ENCODE measurements around the gene TIMP4.
A peak's percentile ranks its signal among the peaks of the same experiment; 100 is the strongest.

The TIMP4 gene

DNA sequence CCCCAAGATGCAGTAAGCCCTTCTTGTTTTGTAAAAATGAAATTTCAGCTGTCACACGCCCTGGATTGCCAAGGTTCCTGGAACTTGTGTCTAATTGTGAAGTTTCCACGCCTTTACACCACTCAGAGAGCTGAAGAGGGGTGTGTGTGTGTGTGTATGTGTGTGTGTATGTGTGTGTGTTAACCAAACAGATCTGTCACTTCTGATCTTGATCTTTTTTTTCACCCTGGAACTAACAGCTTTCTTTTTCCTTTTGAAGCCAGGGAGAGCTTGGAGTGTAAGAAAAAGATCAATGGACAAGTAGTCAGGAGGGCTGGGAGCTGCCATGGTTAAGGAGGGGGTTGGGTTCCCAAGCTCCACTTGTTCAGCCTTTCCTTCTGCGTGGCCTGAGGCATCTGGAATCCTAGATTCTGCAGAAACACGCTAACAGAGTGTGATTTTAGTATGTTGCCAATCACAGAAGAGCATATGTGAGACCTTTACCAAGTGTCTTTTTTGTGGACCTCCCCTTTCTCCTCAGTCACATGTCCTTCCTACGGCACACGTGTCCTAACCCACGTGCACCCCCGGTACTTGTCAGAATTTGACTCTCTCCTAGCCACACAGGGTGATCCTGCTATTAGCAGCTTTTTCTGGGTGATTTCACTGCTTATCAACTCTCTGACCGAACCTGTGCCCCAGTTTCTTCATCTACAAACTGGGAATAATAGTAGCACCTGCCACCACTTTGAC, 11.5 kb downstream of the TIMP4 start:
- no peak for DNase-seq (ENCODE audit: low read depth)

DNA sequence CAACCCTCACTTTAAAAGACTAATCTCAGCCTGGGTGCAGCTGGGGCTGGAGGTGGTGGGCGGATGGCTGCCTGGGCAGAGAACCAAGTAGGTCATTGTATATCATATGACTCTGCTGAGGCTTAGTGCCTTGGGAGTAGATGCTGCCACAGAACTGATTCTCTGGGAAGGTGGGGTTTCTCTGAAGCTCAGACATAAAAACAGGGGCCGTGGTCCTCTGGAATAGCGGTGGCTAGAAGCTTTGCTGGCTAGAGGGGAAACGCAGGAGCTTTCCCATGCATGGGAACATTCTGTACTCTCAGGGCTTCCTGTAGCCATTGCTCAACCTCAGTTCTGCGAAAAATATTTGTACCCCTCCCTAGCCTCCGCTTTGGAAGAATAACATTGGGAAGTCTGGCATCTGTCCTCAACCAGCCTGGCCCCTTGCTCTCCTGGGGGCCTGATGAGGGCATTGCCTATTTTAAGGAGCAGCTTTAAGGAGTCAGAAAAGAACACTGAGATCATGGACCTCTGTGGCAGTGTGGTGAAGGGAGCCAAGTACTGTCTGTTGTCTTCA, 14.7 kb downstream of the TIMP4 start:
- DNase-seq (ENCODE audit: low read depth), result no peak

GRCh38 chr3:12142476-12142875, 16.2 kb downstream of the TIMP4 start:
- DNase-seq (ENCODE audit: low read depth), result no peak

DNA sequence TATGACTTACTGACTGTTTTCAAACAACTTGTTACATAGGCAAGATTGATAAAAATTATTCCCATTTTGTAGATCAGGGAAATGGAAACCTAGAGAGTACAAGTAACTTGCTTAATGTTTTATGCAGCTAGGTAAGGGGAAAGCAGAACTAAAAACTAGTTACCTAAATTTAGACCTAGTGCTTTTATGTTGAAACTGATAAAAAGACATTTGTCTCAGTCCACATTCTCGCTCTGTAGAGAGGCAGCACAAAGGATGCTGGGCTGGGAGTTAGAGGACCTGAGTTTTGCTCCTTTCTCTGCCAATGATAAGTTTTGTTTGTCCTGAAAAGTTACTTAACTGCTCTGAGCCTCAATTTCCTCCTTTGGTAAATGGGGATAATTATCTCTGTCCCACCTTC, 17.4 kb downstream of the TIMP4 start:
- no peak for DNase-seq (ENCODE audit: low read depth)

DNA sequence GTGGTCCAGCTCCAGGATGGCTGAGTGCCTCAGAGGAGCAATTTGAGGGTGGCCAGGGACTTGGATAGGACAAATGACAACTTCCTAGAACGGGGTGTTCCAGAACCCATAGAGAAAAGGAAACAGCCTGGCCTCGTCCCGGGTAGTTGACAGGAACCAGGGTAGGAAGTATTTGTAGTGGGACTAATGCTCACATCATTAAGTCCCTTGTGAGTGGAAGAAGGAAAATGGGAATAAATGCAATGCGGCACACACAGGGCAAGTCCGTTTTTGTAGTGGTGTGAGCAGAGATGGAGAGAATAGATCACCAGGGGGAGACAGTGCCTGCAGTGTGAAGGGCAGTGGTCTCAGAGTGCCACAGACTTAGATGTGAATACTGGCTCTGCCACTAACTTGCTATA, 19.6 kb downstream of the TIMP4 start:
- peak; percentile 12 for DNase-seq (ENCODE audit: low read depth)

DNA sequence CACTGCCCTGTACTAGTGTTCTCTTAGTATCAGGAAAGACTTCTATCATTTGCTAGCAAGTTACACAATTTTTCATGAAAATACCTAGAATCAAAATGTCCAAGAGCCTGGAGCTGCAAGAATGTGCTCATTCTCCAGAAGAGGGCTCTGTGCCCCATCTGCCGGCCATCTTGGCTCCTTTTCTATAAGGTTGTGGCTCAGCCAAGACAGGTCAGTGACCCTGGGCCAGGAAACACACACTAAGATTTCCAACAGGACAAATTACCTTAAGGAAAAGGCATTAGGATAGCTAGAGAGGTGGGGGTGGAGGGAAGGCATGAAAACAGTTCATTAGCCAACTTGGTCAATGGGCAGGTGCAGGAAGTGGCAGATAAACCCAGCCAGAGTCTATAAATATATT, 20.7 kb downstream of the TIMP4 start:
- no peak for DNase-seq (ENCODE audit: low read depth)

DNA sequence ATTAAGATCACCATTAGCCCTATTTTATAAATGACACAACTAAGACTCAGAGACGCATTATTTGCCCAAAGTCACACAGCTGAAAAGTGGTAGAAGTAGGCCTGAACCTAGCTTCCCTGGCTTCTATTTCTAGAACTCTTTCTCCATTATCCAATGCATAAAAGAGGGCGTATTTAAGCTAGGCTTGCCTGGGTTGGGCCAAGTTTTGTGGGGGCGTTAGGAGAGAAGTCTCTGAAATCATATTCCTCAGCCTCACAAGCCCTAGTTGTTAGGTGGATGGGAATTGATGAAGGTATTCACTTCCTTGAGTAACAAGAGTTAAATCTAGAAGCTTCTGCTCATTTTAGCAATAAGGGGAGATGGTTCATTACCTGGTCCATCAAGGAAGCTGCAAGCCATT, 22.3 kb downstream of the TIMP4 start:
- DNase-seq (ENCODE audit: low read depth), result no peak

GRCh38 chr3:12135029-12135657, 23.6 kb downstream of the TIMP4 start:
- peak; percentile 53 for DNase-seq (ENCODE audit: low read depth)

DNA sequence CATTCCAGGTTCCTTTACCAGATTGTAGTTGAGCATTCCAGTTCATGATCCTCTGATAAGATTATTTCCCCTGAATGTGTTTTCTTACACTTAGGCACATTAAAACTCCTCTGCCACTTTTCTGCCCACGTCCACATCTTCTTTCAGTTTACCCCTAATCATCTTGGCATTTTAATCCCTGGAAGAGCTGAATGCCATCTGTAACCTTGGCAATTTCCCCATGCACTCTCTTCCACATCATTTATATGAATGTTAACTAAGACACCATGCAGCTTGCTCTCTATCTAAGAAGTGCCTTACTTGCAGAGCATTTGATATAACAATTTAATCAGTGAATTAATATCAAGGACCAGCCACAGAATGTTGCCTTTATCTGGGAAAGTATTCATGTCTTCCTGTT, 25.8 kb downstream of the TIMP4 start:
- DNase-seq (ENCODE audit: low read depth), result no peak

GRCh38 chr3:12131351-12132090, 27.2 kb downstream of the TIMP4 start:
- no peak for DNase-seq (ENCODE audit: low read depth)

DNA sequence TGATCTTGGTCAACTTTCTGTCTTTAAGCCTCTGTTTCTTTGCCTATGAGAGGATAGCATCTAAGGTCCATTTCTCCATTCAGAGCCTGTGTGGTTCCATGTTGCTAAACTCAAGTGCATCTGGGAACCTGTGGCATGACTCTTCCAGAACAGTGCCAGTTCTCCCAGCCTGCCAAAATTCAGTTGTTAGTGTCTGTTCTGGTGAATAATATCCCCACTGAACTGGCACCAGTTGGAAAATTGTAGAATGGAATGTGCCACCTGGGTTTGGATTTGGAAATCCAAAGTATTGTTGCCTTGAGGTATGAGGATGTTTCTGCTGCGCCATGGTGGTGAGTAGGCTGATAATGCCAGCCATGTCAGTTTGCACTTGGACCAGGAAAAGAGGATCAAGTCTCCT, 31.3 kb downstream of the TIMP4 start:
- no peak for DNase-seq (ENCODE audit: low read depth)

DNA sequence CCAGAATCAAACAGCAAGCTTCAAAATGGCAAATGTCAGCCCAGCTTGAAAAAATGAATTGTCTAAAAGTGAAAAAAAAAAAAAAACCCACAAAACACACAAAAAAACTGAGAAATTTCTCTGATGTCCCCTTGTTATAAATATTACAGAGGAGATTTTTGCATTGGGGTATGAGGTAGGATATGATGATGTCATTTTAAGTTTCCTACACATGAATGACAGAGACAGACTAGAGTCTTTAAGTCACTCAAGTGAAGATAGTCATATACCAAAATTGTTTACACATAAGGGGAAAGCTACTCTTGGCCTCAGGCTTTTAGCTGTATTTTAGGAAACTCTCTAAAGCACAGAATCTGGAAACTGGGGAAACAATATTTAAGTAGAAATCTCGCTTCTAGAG, 32.9 kb downstream of the TIMP4 start:
- DNase-seq (ENCODE audit: low read depth), result no peak

GRCh38 chr3:12121466-12121865, 37.2 kb downstream of the TIMP4 start:
- DNase-seq (ENCODE audit: low read depth), result no peak

DNA sequence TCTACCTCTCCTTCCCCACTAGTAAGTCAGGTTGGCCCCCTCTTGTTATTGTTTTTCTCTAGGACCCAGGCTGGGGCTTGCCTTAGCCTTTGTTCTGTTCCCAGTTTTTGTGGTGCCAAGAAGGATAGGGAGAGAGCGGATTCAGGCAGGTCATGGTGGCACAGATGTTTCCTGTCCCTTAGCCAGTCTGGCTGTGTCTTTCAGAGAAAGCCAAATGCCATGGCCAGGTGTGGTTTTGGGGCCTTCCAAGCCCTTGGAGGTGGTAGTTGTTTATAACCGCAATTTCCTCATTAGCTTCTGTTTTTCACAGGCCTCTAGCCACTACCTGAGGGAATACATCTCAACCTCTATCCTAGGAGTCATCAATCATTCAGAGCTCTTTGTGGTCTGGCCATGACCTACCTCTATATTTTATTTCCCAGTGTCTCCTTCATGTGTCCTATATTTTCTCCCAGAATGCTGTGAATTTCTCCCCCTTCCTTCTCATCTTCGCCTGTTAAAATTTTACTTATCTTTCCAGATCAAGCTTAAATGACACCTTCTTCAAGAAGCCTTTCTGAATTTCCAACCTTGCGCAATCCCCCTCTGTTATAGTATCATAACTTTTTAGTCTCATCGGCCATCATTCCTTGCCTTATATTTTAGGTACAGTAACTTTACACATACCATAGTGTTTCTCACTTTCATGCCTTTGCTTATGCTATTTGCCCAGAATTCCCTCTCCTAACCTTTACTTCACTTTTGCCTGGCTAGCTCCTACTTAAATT, 38.2 kb downstream of the TIMP4 start:
- no peak for DNase-seq (ENCODE audit: low read depth)

GRCh38 chr3:12117473-12117872, 41.2 kb downstream of the TIMP4 start:
- DNase-seq (ENCODE audit: low read depth), result no peak

DNA sequence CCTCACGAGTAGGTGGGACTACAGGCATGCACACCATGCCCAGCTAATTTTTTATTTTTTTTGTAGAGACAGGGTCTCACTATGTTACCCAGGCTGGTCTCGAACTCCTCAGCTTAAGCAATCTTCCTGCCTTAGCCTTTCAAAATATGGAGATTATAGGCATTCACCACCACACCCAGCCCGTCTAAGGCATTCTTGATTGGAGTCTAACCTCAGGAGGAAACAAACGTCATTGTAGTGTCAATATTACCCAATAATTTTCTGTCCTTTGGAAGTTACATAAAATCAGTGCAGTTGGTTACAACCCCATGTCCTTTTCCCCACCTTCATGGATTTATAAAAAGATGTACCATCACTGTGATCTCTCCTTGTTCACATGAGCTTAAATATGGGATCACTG, 41.8 kb downstream of the TIMP4 start:
- no peak for DNase-seq (ENCODE audit: low read depth)

- no peak for DNase-seq (ENCODE audit: low read depth)
Observed at GRCh38 chr3:12115849-12116248, 42.9 kb downstream of the TIMP4 start.

- no peak for DNase-seq (ENCODE audit: low read depth)
Observed at GRCh38 chr3:12115104-12115503, 43.6 kb downstream of the TIMP4 start.

- no peak for DNase-seq (ENCODE audit: low read depth)
Observed at GRCh38 chr3:12114251-12114650, 44.5 kb downstream of the TIMP4 start.

GRCh38 chr3:12107071-12107713, 51.5 kb downstream of the TIMP4 start:
- DNase-seq (ENCODE audit: low read depth), result no peak
